ENCODE data around the gene HSD17B14. TPM values are rescaled to one million over a fixed set of nuclear protein-coding genes. Genes with fewer than 3 reads are reported as not detected.
"Not testable (repeated sequence)": the region's sequence is repeated elsewhere in the genome, so short reads cannot be mapped to it uniquely, and the experiment has no call there.

Gene HSD17B14
- total RNA-seq, 2 experiments from 2014 or later: 0.89 to 1.1 TPM

DNA sequence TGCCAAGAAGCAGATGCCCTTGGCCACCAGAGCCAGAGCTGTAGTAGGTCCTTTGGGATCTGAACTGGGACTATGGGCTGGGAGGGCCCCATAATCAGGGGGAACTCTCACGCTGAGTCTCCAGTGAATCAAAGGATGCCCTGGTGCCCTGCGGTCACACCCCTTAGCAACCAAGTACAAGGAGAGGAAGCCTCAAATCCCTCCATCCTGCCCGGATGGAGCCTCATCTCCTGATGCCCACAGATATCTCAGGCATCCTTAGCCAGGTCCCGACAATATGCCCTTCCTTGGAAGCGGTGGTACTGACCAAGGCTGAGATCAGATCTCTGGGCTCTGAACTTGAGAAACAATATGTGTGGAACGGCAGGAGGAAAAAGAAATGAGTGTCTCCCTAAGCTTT lies 30.4 kb upstream of the HSD17B14 start:
- no peaks in the 10 kb centered on the region for H3K36me3 Mint-ChIP-seq (ENCODE audit: low read depth)
- ChIA-PET CTCF (interaction anchor here (1.1 kb wide), 1 partner anchor 25 kb away, joined by 3 read pairs; no protein-coding TSS in a partner anchor), POLR2A (no interaction called here)
- ATAC-seq (no peak), DNase-seq (no peak)
- no peaks in the 10 kb centered on the region for H3K9me3 Mint-ChIP-seq (ENCODE audit: insufficient read depth)
- no peak overlapping the region for H3K27ac Mint-ChIP-seq
- no peaks in the 10 kb centered on the region for H3K27me3 Mint-ChIP-seq (ENCODE audit: low read depth)
- H3K4me3 Mint-ChIP-seq: no peak overlapping the region
- peaks cover 3% of the 10 kb centered on the region for H3K4me1 Mint-ChIP-seq (ENCODE audit: low read depth)

DNA sequence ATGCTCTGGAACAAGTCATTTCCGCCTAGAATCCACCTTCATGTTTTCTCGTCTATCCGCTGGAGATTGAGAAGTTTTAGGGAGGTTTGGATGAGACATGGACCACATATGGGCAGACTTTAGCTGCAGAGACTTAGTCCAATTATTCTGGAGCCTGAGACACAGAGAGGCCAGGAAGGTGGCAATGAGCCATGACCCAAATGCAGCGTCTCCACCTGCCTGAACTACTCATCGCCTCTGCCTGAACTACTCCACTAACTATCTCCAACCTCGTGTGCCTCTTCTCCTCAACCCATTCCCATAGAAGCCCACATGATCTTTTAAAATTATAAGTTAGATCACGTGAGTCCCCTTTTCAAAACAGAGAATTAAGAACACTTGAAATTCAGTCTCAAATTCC lies 26.5 kb upstream of the HSD17B14 start:
- H3K9me3 Mint-ChIP-seq (ENCODE audit: insufficient read depth): no peaks in the 10 kb centered on the region
- no peaks in the 10 kb centered on the region for H3K27me3 Mint-ChIP-seq (ENCODE audit: low read depth)
- no peak overlapping the region for H3K4me3 Mint-ChIP-seq
- CTCF ChIA-PET: interaction anchor here (1.7 kb wide), 1 partner anchor 20 kb away, joined by 5 read pairs; no protein-coding TSS in a partner anchor
- ATAC-seq: no peak
- H3K27ac Mint-ChIP-seq: no peak overlapping the region
- H3K4me1 Mint-ChIP-seq (ENCODE audit: low read depth): peaks cover 4% of the 10 kb centered on the region
- H3K36me3 Mint-ChIP-seq (ENCODE audit: low read depth): no peaks in the 10 kb centered on the region
- DNase-seq: no peak
- POLR2A ChIA-PET: no interaction called here

DNA sequence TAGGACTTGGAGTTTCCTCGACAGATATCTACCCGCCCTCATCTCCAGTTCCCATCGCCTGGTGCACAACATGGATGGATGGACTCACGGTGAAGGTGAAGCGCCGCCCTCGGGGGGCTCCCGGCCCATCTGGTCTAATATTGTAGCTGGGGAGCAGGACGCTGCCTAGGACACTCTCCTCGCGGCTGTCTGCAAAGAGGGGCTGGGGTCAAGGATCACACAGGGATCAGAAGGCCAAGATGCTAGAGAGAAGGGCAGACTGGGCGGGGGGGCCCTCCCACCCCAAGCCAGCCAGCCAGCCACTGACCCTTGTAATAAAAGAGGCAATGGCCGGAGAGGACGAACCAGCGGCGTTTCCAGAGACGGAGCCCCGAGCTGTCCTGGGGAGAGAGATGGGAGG lies 25.0 kb upstream of the HSD17B14 start:
- DNase-seq (no peak), ATAC-seq (no peak)
- no peaks in the 10 kb centered on the region for H3K9me3 Mint-ChIP-seq (ENCODE audit: insufficient read depth)
- H3K4me1 Mint-ChIP-seq (ENCODE audit: low read depth): peaks cover 4% of the 10 kb centered on the region
- POLR2A ChIA-PET: interaction anchor here (1.0 to 1.1 kb wide), 2 partner anchors 11 kb away, joined by 5 to 6 read pairs; partner anchors contain the start of gene PPP1R15A
- CTCF ChIA-PET: interaction anchor here (1.7 kb wide), 1 partner anchor 18 kb away, joined by 5 read pairs; no protein-coding TSS in a partner anchor
- H3K27me3 Mint-ChIP-seq (ENCODE audit: low read depth): no peaks in the 10 kb centered on the region
- no peak overlapping the region for H3K4me3 Mint-ChIP-seq
- H3K36me3 Mint-ChIP-seq (ENCODE audit: low read depth): no peaks in the 10 kb centered on the region
- H3K27ac Mint-ChIP-seq: no peak overlapping the region

DNA sequence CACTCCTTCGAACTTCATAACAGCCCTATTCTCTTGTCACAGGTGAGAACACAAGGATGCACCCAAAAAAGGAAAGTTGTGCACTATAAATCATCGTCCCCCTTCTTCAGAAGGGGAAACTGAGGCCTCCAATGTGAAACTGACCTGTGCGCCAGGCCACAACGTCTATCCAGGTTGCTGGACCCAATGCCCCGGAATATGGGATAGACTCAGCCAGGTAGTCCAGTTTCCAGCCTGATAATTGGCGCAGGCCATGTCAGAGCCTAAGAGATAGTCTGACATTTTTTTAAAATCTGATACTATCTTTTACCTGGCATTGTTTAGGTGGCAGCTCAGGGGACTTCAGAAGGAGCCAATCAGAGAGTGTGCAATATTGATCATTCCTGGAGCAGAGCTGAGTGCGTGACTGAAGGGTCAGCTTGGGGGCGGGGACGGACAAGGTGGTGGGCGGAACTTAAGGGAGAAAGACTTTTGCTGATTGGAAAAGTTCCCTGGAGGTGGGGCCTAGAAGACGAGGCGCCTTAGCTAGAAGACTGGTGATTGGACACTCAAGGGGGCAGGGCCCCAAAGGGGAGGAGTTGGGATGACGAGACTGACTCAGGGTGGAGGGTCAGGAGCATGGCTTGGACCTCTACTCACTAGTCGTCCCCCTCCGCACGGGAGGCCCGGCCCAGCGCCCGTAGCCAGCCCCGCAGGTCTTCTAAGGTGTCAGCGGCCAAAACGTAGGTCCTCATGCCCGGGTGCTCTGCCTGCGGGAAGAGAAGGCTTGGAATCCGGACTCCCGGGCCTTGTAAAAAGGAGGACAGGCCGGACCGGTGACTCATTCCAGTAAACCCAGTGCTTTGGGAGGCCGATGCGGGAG lies 23.7 kb upstream of the HSD17B14 start:
- no peak overlapping the region for H3K27ac Mint-ChIP-seq
- DNase-seq: peak; percentile 28
- POLR2A ChIA-PET: no interaction called here

DNA sequence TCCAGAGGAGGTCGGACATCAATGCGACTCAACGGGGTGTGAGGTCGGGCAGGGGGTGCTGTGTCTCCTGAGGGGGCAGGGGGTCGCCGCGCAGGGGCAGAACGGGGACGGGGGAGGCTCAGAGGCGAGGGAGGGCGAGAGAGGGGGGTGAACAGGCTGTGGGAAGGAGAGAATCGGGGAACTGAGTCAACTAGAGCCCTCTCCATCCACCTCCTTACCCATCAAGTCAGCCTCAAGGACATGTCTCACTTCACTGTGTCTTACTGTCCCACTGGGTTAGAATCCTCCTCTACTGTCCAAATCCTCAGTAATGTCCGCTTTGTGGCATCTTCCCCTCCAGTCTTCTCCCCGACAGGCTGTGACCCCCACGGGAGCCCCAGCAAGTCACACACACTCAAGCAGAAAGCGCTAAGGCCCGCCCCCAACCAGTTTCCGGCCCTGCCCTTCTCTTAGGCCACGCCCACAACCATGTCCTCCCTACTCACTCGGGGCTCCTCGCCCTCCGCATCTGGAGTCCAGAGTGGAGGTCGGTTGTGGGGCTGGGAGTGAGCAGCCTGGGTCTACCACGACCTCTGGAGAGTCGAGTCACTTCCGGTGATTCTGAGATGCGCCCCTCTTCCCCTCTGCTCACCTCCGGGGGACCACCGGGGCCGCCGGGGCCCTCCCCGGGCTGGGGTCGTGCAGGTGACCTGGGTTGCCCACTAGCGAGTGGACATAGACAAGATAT lies 22.9 kb upstream of the HSD17B14 start:
- ChIA-PET POLR2A (interaction anchor here (0.6 to 1.4 kb wide), 3 partner anchors 13 to 20 kb away, joined by 4 to 8 read pairs (median 5); partner anchors contain the start of gene PPP1R15A), CTCF (interaction anchor here (1.1 kb wide), 1 partner anchor 17 kb away, joined by 5 read pairs; no protein-coding TSS in a partner anchor)
- peak; percentile 88 for DNase-seq

More for the DNA sequence above, 23.7 kb upstream of the HSD17B14 start:
- ATAC-seq: peak; percentile 10
- Mint-ChIP-seq H3K9me3 (ENCODE audit: insufficient read depth) (no peaks in the 10 kb centered on the region), H3K4me1 (ENCODE audit: low read depth) (peaks cover 4% of the 10 kb centered on the region), H3K4me3 (peak overlapping the region; percentile 83), H3K36me3 (ENCODE audit: low read depth) (no peaks in the 10 kb centered on the region), H3K27me3 (ENCODE audit: low read depth) (no peaks in the 10 kb centered on the region)
- CTCF ChIA-PET: no interaction called here

DNA sequence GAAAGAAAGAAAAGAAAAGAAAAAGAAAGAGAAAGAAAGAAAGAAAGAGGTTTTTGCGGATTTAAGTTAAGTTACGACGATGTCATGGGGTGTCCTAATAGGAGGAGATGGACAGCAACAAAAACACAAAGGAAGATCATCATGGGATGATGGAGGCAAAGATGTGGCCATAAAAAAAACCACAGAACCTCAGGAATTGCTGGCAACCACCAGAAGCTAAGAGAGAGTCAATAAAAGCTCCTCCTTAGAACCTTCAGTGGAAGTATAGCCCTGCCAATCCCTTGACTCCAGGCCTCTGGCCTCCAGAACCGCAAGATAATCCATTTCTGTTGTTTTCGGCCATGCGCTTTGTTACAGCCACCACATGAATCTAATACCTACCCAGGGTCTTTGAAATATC lies 20.6 kb upstream of the HSD17B14 start:
- no peak for ATAC-seq
- peaks cover 4% of the 10 kb centered on the region for H3K4me1 Mint-ChIP-seq (ENCODE audit: low read depth)
- no peak overlapping the region for H3K4me3 Mint-ChIP-seq
- no peaks in the 10 kb centered on the region for H3K36me3 Mint-ChIP-seq (ENCODE audit: low read depth)
- H3K9me3 Mint-ChIP-seq (ENCODE audit: insufficient read depth): no peaks in the 10 kb centered on the region
- no peak for DNase-seq
- no peaks in the 10 kb centered on the region for H3K27me3 Mint-ChIP-seq (ENCODE audit: low read depth)
- CTCF ChIA-PET: interaction anchor here (1.0 to 1.2 kb wide), 2 partner anchors 12 to 14 kb away, joined by 4 to 6 read pairs; no protein-coding TSS in a partner anchor
- no peak overlapping the region for H3K27ac Mint-ChIP-seq
- POLR2A ChIA-PET: interaction anchor here (0.8 kb wide), 1 partner anchor 15 kb away, joined by 3 read pairs; no protein-coding TSS in a partner anchor

More for the DNA sequence above, 22.9 kb upstream of the HSD17B14 start:
- Mint-ChIP-seq H3K27me3 (ENCODE audit: low read depth) (no peaks in the 10 kb centered on the region), H3K36me3 (ENCODE audit: low read depth) (no peaks in the 10 kb centered on the region), H3K4me1 (ENCODE audit: low read depth) (peaks cover 4% of the 10 kb centered on the region), H3K9me3 (ENCODE audit: insufficient read depth) (no peaks in the 10 kb centered on the region), H3K4me3 (peak overlapping the region; percentile 83), H3K27ac (peak overlapping the region; percentile 89)
- peak; percentile 92 for ATAC-seq

DNA sequence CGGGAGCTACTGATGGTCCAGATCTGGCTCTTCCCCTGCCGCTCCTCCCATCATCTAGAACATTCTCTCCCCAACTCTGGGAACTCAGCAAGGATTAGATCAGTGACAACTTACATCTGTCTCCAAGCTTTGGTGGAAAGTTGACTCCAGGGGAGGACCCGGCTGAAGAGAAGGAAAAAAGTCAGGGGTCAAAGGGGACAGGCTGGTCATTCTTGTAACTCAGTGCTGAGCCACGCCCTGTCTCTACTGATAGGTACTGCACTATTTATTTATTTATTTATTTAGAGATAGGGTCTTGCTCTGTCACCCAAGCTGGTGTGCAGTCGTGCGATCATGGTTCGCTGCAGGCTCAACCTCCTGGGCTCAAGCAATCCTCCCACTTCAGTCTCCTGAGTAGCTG lies 17.8 kb upstream of the HSD17B14 start:
- Mint-ChIP-seq H3K36me3 (ENCODE audit: low read depth) (no peaks in the 10 kb centered on the region), H3K27ac (no peak overlapping the region), H3K4me1 (ENCODE audit: low read depth) (peaks cover 1% of the 10 kb centered on the region), H3K27me3 (ENCODE audit: low read depth) (no peaks in the 10 kb centered on the region), H3K4me3 (no peak overlapping the region), H3K9me3 (ENCODE audit: insufficient read depth) (no peaks in the 10 kb centered on the region)
- ATAC-seq (no peak), DNase-seq (no peak)
- CTCF ChIA-PET: interaction anchor here (1.2 kb wide), 1 partner anchor 12 kb away, joined by 5 read pairs; no protein-coding TSS in a partner anchor
- POLR2A ChIA-PET: no interaction called here

DNA sequence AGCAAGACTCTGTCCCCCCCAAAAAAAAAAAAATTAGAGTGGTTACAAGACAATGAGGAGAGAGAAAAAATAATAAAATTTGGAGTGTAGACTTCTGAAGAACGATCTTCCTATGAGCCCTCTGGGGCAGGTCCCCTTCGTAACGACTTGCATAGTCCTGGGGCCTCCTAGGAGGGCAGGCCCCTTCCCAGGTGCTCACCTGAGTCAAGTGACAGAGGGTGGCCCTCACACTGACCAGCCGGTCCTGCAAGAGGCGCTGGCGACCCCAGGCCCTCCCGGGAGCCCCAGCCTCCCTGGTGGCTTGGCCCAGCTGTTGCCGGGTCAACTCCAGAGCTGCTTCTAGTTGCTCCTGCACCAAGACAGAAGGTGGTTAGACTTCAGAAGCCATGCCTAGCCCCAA lies 17.2 kb upstream of the HSD17B14 start:
- no peaks in the 10 kb centered on the region for H3K4me1 Mint-ChIP-seq (ENCODE audit: low read depth)
- no peak overlapping the region for H3K27ac Mint-ChIP-seq
- POLR2A ChIA-PET: no interaction called here
- no peaks in the 10 kb centered on the region for H3K27me3 Mint-ChIP-seq (ENCODE audit: low read depth)
- ATAC-seq (no peak), DNase-seq (no peak)
- CTCF ChIA-PET: interaction anchor here (1.3 to 2.5 kb wide), 2 partner anchors 11 to 58 kb away, joined by 4 to 13 read pairs; no protein-coding TSS in a partner anchor
- H3K9me3 Mint-ChIP-seq (ENCODE audit: insufficient read depth): no peaks in the 10 kb centered on the region
- no peak overlapping the region for H3K4me3 Mint-ChIP-seq
- H3K36me3 Mint-ChIP-seq (ENCODE audit: low read depth): no peaks in the 10 kb centered on the region

DNA sequence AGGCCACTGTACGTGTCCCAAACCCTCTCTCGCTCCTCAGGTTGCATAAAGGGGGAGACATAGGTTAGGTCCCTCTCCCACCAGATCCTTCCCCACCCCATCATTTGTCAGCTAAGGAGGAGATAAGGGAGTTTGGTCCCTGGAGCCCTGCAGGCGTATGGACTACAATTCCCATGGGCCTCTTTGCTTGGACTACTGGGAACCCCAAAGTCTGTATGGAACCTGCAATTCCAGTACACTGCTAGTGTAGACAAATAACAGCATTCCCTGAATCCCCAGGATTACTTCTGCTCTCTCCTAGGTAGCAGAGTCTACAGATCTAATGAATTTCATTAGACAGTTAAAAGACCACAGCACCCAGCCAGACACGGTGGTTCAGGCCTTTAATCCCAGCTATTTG lies 16.0 kb upstream of the HSD17B14 start:
- H3K4me1 Mint-ChIP-seq (ENCODE audit: low read depth): no peaks in the 10 kb centered on the region
- no peaks in the 10 kb centered on the region for H3K9me3 Mint-ChIP-seq (ENCODE audit: insufficient read depth)
- ChIA-PET CTCF (interaction anchor here (1.0 to 2.5 kb wide), 3 partner anchors 10 to 57 kb away, joined by 3 to 13 read pairs (median 4); no protein-coding TSS in a partner anchor), POLR2A (no interaction called here)
- DNase-seq (no peak), ATAC-seq (no peak)
- no peak overlapping the region for H3K4me3 Mint-ChIP-seq
- no peaks in the 10 kb centered on the region for H3K36me3 Mint-ChIP-seq (ENCODE audit: low read depth)
- H3K27ac Mint-ChIP-seq: no peak overlapping the region
- no peaks in the 10 kb centered on the region for H3K27me3 Mint-ChIP-seq (ENCODE audit: low read depth)

DNA sequence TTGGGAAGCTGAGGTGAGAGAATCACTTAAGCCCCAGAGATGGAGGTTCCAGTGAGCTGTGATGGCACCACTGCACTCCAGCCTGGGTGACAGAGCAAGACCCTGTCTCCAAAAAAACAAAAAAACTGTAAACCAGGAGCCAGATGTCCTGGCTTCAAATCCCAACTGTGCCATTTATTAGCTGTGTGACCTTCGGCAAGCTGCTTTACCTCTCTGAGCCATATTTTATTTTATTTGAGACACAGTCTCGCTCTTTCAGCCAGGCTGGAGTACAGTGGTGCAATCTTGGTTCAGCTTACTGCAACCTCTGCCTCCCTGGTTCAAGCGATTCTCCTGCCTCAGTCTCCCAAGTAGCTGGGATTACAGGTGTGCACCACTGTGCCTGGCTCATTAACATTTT lies 10.4 kb upstream of the HSD17B14 start:
- not testable (repeated sequence) for ATAC-seq; DNase-seq; H3K9me3 Mint-ChIP-seq (ENCODE audit: insufficient read depth); H3K36me3 Mint-ChIP-seq (ENCODE audit: low read depth); H3K4me1 Mint-ChIP-seq (ENCODE audit: low read depth); H3K27ac Mint-ChIP-seq; H3K27me3 Mint-ChIP-seq (ENCODE audit: low read depth); H3K4me3 Mint-ChIP-seq
- ChIA-PET POLR2A (interaction anchor here (1.3 kb wide), 1 partner anchor 27 kb away, joined by 4 read pairs; no protein-coding TSS in a partner anchor), CTCF (interaction anchor here (5.8 to 8.7 kb wide), 3 partner anchors 51 to 124 kb away, joined by 39 to 127 read pairs (median 112); no protein-coding TSS in a partner anchor)

DNA sequence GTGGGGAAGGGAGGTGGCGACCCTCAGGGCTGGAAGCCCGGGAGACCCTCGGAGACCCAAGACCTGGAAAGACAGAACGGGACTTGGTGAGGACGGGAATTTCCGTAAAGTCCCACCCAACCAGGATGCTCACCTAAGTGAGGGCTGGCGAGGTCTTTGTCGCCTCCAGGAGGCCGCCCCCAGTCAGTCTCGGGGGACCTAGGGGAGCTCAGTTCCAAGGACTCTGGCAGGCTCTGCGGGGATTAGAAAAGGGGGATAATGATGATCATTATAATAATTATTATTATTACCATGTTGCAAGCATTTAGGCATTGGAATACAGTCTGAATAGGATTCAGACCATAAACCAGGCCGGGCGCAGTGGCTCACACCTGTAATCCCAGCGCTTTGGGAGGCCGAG lies 9.1 kb upstream of the HSD17B14 start:
- no peaks in the 10 kb centered on the region for H3K27me3 Mint-ChIP-seq (ENCODE audit: low read depth)
- no peak overlapping the region for H3K4me3 Mint-ChIP-seq
- H3K4me1 Mint-ChIP-seq (ENCODE audit: low read depth): no peaks in the 10 kb centered on the region
- no peak for ATAC-seq
- no peaks in the 10 kb centered on the region for H3K36me3 Mint-ChIP-seq (ENCODE audit: low read depth)
- no peak for DNase-seq
- ChIA-PET POLR2A (no interaction called here), CTCF (interaction anchor here (1.6 to 8.7 kb wide), 6 partner anchors 9 to 199 kb away, joined by 5 to 127 read pairs (median 30); partner anchors contain the start of genes CA11, GYS1, HSD17B14 and RUVBL2)
- no peaks in the 10 kb centered on the region for H3K9me3 Mint-ChIP-seq (ENCODE audit: insufficient read depth)
- H3K27ac Mint-ChIP-seq: no peak overlapping the region
